ENCODE data around the gene UNC13A. TPM values are rescaled to one million over a fixed set of nuclear protein-coding genes. Genes with fewer than 3 reads are reported as not detected.

UNC13A gene
- total RNA-seq, 1 experiment from 2014 or later: 29.0 TPM

DNA sequence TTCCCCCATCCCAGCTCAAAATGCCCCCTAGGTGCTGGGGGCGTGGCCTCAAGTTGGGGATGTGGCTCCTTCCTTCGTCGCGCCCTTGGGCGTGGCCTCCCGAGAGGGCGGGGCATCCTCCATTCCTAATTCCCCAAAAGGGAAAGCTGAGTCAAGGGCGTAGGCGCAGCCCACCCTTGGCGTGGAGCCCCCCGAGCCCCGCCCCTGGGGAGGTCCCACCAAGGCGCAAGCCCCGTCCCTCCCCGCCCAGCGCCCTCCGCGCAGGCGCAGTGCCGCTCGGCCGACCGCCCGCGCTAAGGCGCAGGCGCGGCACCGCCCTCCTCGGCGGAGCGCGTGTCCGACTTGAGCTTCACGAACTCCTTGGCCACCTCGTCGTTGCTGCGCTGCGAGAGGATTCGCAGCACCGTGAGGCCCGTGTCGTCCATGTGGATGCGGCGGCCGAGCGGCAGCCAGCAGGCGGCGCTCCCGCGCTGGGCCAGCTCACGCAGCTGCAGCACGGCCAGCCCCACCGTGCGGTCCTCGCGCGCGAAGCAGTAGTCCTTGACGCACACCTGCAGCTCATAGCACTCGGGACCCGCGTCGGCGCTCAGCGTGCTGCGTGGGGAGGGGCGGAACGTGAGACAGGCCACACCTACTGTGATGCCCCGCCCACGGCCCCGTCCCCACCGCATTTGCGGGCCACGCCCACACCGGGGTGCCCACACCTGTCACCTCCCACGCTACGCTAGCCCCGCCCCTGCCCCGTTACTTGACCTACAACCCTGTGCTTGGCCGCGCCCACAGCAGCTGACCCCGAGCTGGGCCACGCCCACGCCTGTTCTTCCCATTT is 82.2 kb downstream of the UNC13A start:
- H3K27ac ChIP-seq (ENCODE audit: low read depth, low read length): peak overlapping the region; percentile 87
- CTCF ChIA-PET: interaction anchor here (0.5 to 3.1 kb wide), 24 partner anchors 11 to 250 kb away, joined by 3 to 30 read pairs (median 4); no protein-coding TSS in a partner anchor
- H3K27me3 ChIP-seq (ENCODE audit: insufficient read depth, low read length): no peaks in the 10 kb centered on the region
- H3K9me3 ChIP-seq (ENCODE audit: control insufficient read depth in 1 of 2, insufficient read depth in 1 of 2, low read depth in 1 of 2, low read length in 2 of 2): no peaks in the 10 kb centered on the region
- peak overlapping the region; percentile 7 to 37; a peak in 2 of 4 replicates for H3K4me3 ChIP-seq (replicated peaks in 1 of 2; ENCODE audit: low read depth in 1 of 2, low read length in 2 of 2)
- H4K20me1 ChIP-seq (ENCODE audit: insufficient read depth): no peaks in the 10 kb centered on the region
- BruUV-seq (replicated peaks): no TSS peak
- H3K36me3 ChIP-seq (ENCODE audit: control insufficient read depth in 1 of 2, insufficient read depth in 2 of 2, low read length in 2 of 2): 0 out of 4 replicates have a peak, but pooled peaks cover 0 to 5% of the 10 kb centered on the region in 2 experiments
- no peaks in the 10 kb centered on the region for H3K79me2 ChIP-seq (ENCODE audit: insufficient read depth, low read length)
- peak overlapping the region; percentile 47 for H3K9ac ChIP-seq (ENCODE audit: low read length)
- ATAC-seq (peak; percentile 94), DNase-seq (ENCODE audit: low read depth, low spot score) (peak; percentile 92)
- no peak overlapping the region for H2AFZ ChIP-seq (ENCODE audit: low read depth, low read length, poor library complexity, severe bottlenecking)
- peaks cover 8 to 19% of the 10 kb centered on the region in 2 experiments for H3K4me1 ChIP-seq (ENCODE audit: control insufficient read depth in 1 of 2, insufficient read depth in 2 of 2, low read length in 2 of 2)
- intact Hi-C loops (cut with micrococcal nuclease): loop anchor here (5.0 kb wide), 1 partner anchor 171 kb away; no protein-coding TSS in a partner anchor
- POLR2A ChIA-PET: interaction anchor here (0.8 to 2.1 kb wide), 11 partner anchors 10 to 253 kb away, joined by 3 to 10 read pairs (median 3); partner anchors contain the start of genes B3GNT3, PGLS and RPL18A
- no peaks in the 10 kb centered on the region for H3K9me2 ChIP-seq (ENCODE audit: insufficient read depth)
- RAD21 ChIA-PET (ENCODE audit: low non-redundant PET in 1 of 2, low total read pairs in 2 of 2, uncharacterized antibody in 2 of 2, unreplicated experiment in 2 of 2): interaction anchor here (0.6 to 1.6 kb wide), 5 partner anchors 16 to 198 kb away, joined by 3 to 6 read pairs (median 3); no protein-coding TSS in a partner anchor
- H3K4me2 ChIP-seq (ENCODE audit: low read length): peak overlapping the region; percentile 70
- TF ChIP-seq SIN3A (IDR thresholded peaks at IDR 0.05; ENCODE audit: low read depth) (0 out of 2 replicates have a peak, but pooled peaks have one; percentile 51), FOSL1 (IDR thresholded peaks at IDR 0.05; ENCODE audit: low read depth) (no peak), EGR1 (IDR thresholded peaks at IDR 0.05; ENCODE audit: low read depth) (peak; percentile 94), SP1 (IDR thresholded peaks at IDR 0.05; ENCODE audit: low read depth) (peak; percentile 76), ZNF274 (IDR thresholded peaks at IDR 0.05; ENCODE audit: low read depth, low read length) (no peak), JUND (IDR thresholded peaks at IDR 0.05) (no peak), YY1 (IDR thresholded peaks at IDR 0.05; ENCODE audit: extremely low read depth, insufficient replicate concordance, low read depth, low read length) (no peak), EZH2 (IDR thresholded peaks at IDR 0.05) (no peak), ZFX (IDR thresholded peaks at IDR 0.05) (no peak), EZH2phosphoT487 (IDR thresholded peaks at IDR 0.05; ENCODE audit: borderline replicate concordance) (no peak), CBX3 (IDR thresholded peaks at IDR 0.05; ENCODE audit: low read depth) (peak; percentile 93), POLR2A (IDR thresholded peaks at IDR 0.05; ENCODE audit: borderline replicate concordance, extremely low read depth, insufficient read depth, insufficient read length) (peak; percentile 86), RAD21 (IDR thresholded peaks at IDR 0.05; ENCODE audit: low read depth) (peak; percentile 75)
- TF ChIP-seq, protein P1, sequence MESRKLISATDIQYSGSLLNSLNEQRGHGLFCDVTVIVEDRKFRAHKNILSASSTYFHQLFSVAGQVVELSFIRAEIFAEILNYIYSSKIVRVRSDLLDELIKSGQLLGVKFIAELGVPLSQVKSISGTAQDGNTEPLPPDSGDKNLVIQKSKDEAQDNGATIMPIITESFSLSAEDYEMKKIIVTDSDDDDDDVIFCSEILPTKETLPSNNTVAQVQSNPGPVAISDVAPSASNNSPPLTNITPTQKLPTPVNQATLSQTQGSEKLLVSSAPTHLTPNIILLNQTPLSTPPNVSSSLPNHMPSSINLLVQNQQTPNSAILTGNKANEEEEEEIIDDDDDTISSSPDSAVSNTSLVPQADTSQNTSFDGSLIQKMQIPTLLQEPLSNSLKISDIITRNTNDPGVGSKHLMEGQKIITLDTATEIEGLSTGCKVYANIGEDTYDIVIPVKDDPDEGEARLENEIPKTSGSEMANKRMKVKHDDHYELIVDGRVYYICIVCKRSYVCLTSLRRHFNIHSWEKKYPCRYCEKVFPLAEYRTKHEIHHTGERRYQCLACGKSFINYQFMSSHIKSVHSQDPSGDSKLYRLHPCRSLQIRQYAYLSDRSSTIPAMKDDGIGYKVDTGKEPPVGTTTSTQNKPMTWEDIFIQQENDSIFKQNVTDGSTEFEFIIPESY (IDR thresholded peaks at IDR 0.05; ENCODE audit: extremely low read depth, insufficient replicate concordance, low read length): peak; percentile 3
- TF ChIP-seq, protein P2, sequence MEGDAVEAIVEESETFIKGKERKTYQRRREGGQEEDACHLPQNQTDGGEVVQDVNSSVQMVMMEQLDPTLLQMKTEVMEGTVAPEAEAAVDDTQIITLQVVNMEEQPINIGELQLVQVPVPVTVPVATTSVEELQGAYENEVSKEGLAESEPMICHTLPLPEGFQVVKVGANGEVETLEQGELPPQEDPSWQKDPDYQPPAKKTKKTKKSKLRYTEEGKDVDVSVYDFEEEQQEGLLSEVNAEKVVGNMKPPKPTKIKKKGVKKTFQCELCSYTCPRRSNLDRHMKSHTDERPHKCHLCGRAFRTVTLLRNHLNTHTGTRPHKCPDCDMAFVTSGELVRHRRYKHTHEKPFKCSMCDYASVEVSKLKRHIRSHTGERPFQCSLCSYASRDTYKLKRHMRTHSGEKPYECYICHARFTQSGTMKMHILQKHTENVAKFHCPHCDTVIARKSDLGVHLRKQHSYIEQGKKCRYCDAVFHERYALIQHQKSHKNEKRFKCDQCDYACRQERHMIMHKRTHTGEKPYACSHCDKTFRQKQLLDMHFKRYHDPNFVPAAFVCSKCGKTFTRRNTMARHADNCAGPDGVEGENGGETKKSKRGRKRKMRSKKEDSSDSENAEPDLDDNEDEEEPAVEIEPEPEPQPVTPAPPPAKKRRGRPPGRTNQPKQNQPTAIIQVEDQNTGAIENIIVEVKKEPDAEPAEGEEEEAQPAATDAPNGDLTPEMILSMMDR (IDR thresholded peaks at IDR 0.05 in 2 of 3, conservative IDR thresholded peaks at IDR 0.05 in 1 of 3; ENCODE audit: borderline replicate concordance in 1 of 3, insufficient read depth in 1 of 3, low read depth in 2 of 3, low read length in 2 of 3): peak; percentile 68 to 94 (median 88)
- TF ChIP-seq, protein P3, sequence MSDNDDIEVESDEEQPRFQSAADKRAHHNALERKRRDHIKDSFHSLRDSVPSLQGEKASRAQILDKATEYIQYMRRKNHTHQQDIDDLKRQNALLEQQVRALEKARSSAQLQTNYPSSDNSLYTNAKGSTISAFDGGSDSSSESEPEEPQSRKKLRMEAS (IDR thresholded peaks at IDR 0.05): peak; percentile 100
- TF ChIP-seq, protein P4, sequence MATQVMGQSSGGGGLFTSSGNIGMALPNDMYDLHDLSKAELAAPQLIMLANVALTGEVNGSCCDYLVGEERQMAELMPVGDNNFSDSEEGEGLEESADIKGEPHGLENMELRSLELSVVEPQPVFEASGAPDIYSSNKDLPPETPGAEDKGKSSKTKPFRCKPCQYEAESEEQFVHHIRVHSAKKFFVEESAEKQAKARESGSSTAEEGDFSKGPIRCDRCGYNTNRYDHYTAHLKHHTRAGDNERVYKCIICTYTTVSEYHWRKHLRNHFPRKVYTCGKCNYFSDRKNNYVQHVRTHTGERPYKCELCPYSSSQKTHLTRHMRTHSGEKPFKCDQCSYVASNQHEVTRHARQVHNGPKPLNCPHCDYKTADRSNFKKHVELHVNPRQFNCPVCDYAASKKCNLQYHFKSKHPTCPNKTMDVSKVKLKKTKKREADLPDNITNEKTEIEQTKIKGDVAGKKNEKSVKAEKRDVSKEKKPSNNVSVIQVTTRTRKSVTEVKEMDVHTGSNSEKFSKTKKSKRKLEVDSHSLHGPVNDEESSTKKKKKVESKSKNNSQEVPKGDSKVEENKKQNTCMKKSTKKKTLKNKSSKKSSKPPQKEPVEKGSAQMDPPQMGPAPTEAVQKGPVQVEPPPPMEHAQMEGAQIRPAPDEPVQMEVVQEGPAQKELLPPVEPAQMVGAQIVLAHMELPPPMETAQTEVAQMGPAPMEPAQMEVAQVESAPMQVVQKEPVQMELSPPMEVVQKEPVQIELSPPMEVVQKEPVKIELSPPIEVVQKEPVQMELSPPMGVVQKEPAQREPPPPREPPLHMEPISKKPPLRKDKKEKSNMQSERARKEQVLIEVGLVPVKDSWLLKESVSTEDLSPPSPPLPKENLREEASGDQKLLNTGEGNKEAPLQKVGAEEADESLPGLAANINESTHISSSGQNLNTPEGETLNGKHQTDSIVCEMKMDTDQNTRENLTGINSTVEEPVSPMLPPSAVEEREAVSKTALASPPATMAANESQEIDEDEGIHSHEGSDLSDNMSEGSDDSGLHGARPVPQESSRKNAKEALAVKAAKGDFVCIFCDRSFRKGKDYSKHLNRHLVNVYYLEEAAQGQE (IDR thresholded peaks at IDR 0.05; ENCODE audit: low read depth): no peak
- TF ChIP-seq, protein P5, sequence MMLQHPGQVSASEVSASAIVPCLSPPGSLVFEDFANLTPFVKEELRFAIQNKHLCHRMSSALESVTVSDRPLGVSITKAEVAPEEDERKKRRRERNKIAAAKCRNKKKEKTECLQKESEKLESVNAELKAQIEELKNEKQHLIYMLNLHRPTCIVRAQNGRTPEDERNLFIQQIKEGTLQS (IDR thresholded peaks at IDR 0.05): no peak

All from HCT116 (cell line).